SK-N-SH (cell line): Measurements from ENCODE around the gene RPA1. TPM values are rescaled to one million over a fixed set of nuclear protein-coding genes. Genes with fewer than 3 reads are reported as not detected.

ENCODE experiments used
- CTCF ChIA-PET: fragments of 300-600, 350-600 bp; formaldehyde crosslinking; extraction: SDS; loops from one replicate; lab custom pipeline; 2021; lab: Yijun Ruan, JAX
- POLR2A ChIA-PET: fragments of 350-600 bp; sonication (Branson Sonifier 250); formaldehyde crosslinking; extraction: SDS; loops from one replicate; lab custom pipeline; 2020; ENCODE audit warnings: antibody characterized with exemption, inconsistent platforms; lab: Yijun Ruan, JAX
- DNase-seq: peaks from one replicate; pipeline ENCODE4 v3.0.0; 2012
- H2AFZ ChIP-seq: fragments of 200-600 bp; sonication (generic); 2 replicates; pipeline ENCODE4 v1.8.1; 2016; ENCODE audit warnings: antibody characterized with exemption, mild to moderate bottlenecking, low read depth
- H3F3A ChIP-seq: fragments of 200-600 bp; sonication (generic); replicated peaks from 2 replicates; pipeline ENCODE3; 2016; ENCODE audit warnings: antibody characterized with exemption, mild to moderate bottlenecking; ENCODE audit not compliant: insufficient read depth
- H3K27ac ChIP-seq, 2 experiments: fragments of 200-500 bp in 1 of 2; fragments of 200-600 bp in 1 of 2; sonication (Bioruptor generic) in 1 of 2; sonication (generic), shearing (Covaris generic) in 1 of 2; 2 replicates each; pipeline versions ENCODE4 v1.5.1 to v1.6.1; 2014 to 2016; ENCODE audit warnings: low read depth in 2 of 2, inconsistent platforms in 1 of 2, low read length in 1 of 2, mild to moderate bottlenecking in 1 of 2, mixed read lengths in 1 of 2
- H3K27me3 ChIP-seq: fragments of 200-600 bp; sonication (generic), shearing (Covaris generic); 2 replicates; pipeline ENCODE4 v1.6.1; 2016; ENCODE audit warnings: mixed run types; ENCODE audit not compliant: insufficient read depth
- H3K36me3 ChIP-seq, 2 experiments: fragments of 200-500 bp in 1 of 2; fragments of 200-600 bp in 1 of 2; sonication (Bioruptor generic) in 1 of 2; sonication (generic) in 1 of 2; replicated peaks in 1 of 2; 2 replicates each; pipeline versions ENCODE3 to v1.5.1; 2014 to 2016; ENCODE audit warnings: low read length in 1 of 2, mild to moderate bottlenecking in 1 of 2; ENCODE audit not compliant: insufficient read depth in 2 of 2, control insufficient read depth in 1 of 2
- H3K4me1 ChIP-seq, 2 experiments: fragments of 200-500 bp in 1 of 2; fragments of 200-600 bp in 1 of 2; sonication (Bioruptor generic) in 1 of 2; sonication (generic), shearing (Covaris generic) in 1 of 2; 2 replicates each; pipeline versions ENCODE4 v1.5.1 to v1.6.1; 2014 to 2016; ENCODE audit warnings: low read depth in 1 of 2, low read length in 1 of 2, mixed run types in 1 of 2; ENCODE audit not compliant: insufficient read depth in 2 of 2, control insufficient read depth in 1 of 2
- H3K4me2 ChIP-seq: fragments of 200-600 bp; sonication (generic), shearing (Covaris generic); 2 replicates; pipeline ENCODE4 v1.6.1; 2017; ENCODE audit warnings: mixed run types
- H3K4me3 ChIP-seq, 2 experiments: fragments of 200-500 bp in 1 of 2; fragments of 200-600 bp in 1 of 2; sonication (Bioruptor generic) in 1 of 2; sonication (generic), shearing (Covaris generic) in 1 of 2; 2 replicates each; pipeline versions ENCODE4 v1.5.1 to v1.8.1; 2014 to 2016; ENCODE audit warnings: low read depth in 2 of 2, inconsistent platforms in 1 of 2, low read length in 1 of 2, mild to moderate bottlenecking in 1 of 2, mixed read lengths in 1 of 2, moderate library complexity in 1 of 2
- H3K79me2 ChIP-seq: fragments of 200-600 bp; sonication (generic); 2 replicates; pipeline ENCODE4 v1.8.1; 2017; ENCODE audit warnings: mild to moderate bottlenecking; ENCODE audit not compliant: insufficient read depth
- H3K9ac ChIP-seq: fragments of 200-600 bp; sonication (generic); 2 replicates; pipeline ENCODE4 v1.6.1; 2017; ENCODE audit warnings: mixed run types
- H3K9me2 ChIP-seq: fragments of 200-600 bp; sonication (generic); 2 replicates; pipeline ENCODE4 v1.6.1; 2017; ENCODE audit warnings: mixed run types
- H3K9me3 ChIP-seq: fragments of 200-600 bp; sonication (generic); 2 replicates; pipeline ENCODE4 v1.6.1; 2017; ENCODE audit warnings: mixed run types, mild to moderate bottlenecking, moderate library complexity
- H4K20me1 ChIP-seq: fragments of 200-600 bp; sonication (generic); 2 replicates; pipeline ENCODE4 v1.6.1; 2017; ENCODE audit warnings: mild to moderate bottlenecking, mixed run types; ENCODE audit not compliant: insufficient read depth
- ELF1 ChIP-seq: IDR thresholded peaks from 2 replicates; pipeline ENCODE4 v1.4.0; 2012
- FOXJ3 ChIP-seq: sonication (generic); formaldehyde crosslinking; IDR thresholded peaks from 2 replicates; pipeline ENCODE4 v1.5.1; 2020; ENCODE audit warnings: mild to moderate bottlenecking, missing genetic modification reagents
- FOXM1 ChIP-seq: IDR thresholded peaks from 2 replicates; pipeline ENCODE4 v1.4.0; 2012; ENCODE audit warnings: low read depth, mild to moderate bottlenecking
- IRF3 ChIP-seq: fragments of 150-350 bp; IDR thresholded peaks from 2 replicates; pipeline ENCODE4 v1.6.1; 2016; ENCODE audit warnings: mild to moderate bottlenecking, low read depth, low read length
- MXI1 ChIP-seq: IDR thresholded peaks from 2 replicates; pipeline ENCODE4 v1.6.1; 2012; ENCODE audit warnings: mild to moderate bottlenecking, low read depth, low read length, improper control_type of control experiment
- NFIC ChIP-seq: IDR thresholded peaks from 2 replicates; pipeline ENCODE4 v1.4.0; 2012; ENCODE audit warnings: borderline replicate concordance
- NRF1 ChIP-seq: IDR thresholded peaks from 2 replicates; pipeline ENCODE4 v1.6.1; 2012; ENCODE audit warnings: low read depth, mild to moderate bottlenecking, low read length
- SIN3A ChIP-seq: IDR thresholded peaks from 2 replicates; pipeline ENCODE4 v1.6.1; 2012; ENCODE audit warnings: low read depth, mild to moderate bottlenecking, low read length, moderate library complexity, borderline replicate concordance
- SMC3 ChIP-seq: IDR thresholded peaks from 2 replicates; pipeline ENCODE4 v1.6.1; 2012; ENCODE audit warnings: low read depth, low read length, improper control_type of control experiment
- TAF1 ChIP-seq: IDR thresholded peaks from 2 replicates; pipeline ENCODE4 v1.6.1; 2012; ENCODE audit warnings: low read depth, mild to moderate bottlenecking, low read length, moderate library complexity, borderline replicate concordance
- WGBS: methylation state at CpG from one replicate; pipeline ENCODE4 v1.1.6; 2017; ENCODE audit warnings: low lambda C conversion rate; 5-methylcytosine and 5-hydroxymethylcytosine counted together
- polyA plus RNA-seq, 3 experiments: library from polyadenylated mRNA; depleted of rRNA; stranded (reverse); fragments of >200 nt; gene quantifications; 2 replicates each; pipeline ENCODE4 v1.2.3, GENCODE V29; 2012
- TF ChIP-seq, protein P1 (sequence below): IDR thresholded peaks from 2 replicates; pipeline ENCODE4 v1.4.0; 2012; ENCODE audit warnings: low read depth, borderline replicate concordance
- TF ChIP-seq, protein P2 (sequence below): IDR thresholded peaks from 2 replicates; pipeline ENCODE4 v1.4.0; 2012; ENCODE audit warnings: low read depth, borderline replicate concordance
- TF ChIP-seq, protein P3 (sequence below): fragments of 200-600 bp; sonication (generic); IDR thresholded peaks from 2 replicates; pipeline ENCODE4 v1.6.1; 2017; ENCODE audit warnings: antibody characterized with exemption, mild to moderate bottlenecking, moderate library complexity
- TF ChIP-seq, protein P4 (sequence below): IDR thresholded peaks from 2 replicates; pipeline ENCODE4 v1.6.1; 2012; ENCODE audit warnings: mild to moderate bottlenecking, low read depth, low read length, moderate library complexity

Gene RPA1
- polyA plus RNA-seq, 1 of the 3 experiments (the other 2 are of a cell fraction) = 47.2 TPM

- Histone ChIP-seq H3K27me3 (no peaks in the 10 kb centered on the region), H3K9me2 (no peaks in the 10 kb centered on the region), H3K27ac (no peak overlapping the region), H3K9ac (no peak overlapping the region), H2AFZ (no peak overlapping the region), H3K4me2 (no peak overlapping the region), H3K79me2 (no peaks in the 10 kb centered on the region), H4K20me1 (no peaks in the 10 kb centered on the region), H3K36me3 (peaks cover 34 to 44% of the 10 kb centered on the region in 2 experiments), H3K4me1 (no peaks in the 10 kb centered on the region), H3F3A (no peaks in the 10 kb centered on the region), H3K9me3 (no peaks in the 10 kb centered on the region), H3K4me3 (no peak overlapping the region)
- no peak for DNase-seq
- CTCF ChIA-PET = no interaction called here
- POLR2A ChIA-PET = no interaction called here
- WGBS = 94% methylated on average over 12 of the region's 12 CpGs
- TF ChIP-seq, protein P1, sequence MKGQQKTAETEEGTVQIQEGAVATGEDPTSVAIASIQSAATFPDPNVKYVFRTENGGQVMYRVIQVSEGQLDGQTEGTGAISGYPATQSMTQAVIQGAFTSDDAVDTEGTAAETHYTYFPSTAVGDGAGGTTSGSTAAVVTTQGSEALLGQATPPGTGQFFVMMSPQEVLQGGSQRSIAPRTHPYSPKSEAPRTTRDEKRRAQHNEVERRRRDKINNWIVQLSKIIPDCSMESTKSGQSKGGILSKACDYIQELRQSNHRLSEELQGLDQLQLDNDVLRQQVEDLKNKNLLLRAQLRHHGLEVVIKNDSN = no peak
- TF ChIP-seq, protein P2, sequence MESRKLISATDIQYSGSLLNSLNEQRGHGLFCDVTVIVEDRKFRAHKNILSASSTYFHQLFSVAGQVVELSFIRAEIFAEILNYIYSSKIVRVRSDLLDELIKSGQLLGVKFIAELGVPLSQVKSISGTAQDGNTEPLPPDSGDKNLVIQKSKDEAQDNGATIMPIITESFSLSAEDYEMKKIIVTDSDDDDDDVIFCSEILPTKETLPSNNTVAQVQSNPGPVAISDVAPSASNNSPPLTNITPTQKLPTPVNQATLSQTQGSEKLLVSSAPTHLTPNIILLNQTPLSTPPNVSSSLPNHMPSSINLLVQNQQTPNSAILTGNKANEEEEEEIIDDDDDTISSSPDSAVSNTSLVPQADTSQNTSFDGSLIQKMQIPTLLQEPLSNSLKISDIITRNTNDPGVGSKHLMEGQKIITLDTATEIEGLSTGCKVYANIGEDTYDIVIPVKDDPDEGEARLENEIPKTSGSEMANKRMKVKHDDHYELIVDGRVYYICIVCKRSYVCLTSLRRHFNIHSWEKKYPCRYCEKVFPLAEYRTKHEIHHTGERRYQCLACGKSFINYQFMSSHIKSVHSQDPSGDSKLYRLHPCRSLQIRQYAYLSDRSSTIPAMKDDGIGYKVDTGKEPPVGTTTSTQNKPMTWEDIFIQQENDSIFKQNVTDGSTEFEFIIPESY = no peak
- TF ChIP-seq FOXJ3 (no peak), FOXM1 (no peak), SIN3A (no peak), SMC3 (no peak), NRF1 (no peak), TAF1 (no peak), NFIC (no peak), IRF3 (no peak), MXI1 (no peak), ELF1 (no peak)
- TF ChIP-seq, protein P3, sequence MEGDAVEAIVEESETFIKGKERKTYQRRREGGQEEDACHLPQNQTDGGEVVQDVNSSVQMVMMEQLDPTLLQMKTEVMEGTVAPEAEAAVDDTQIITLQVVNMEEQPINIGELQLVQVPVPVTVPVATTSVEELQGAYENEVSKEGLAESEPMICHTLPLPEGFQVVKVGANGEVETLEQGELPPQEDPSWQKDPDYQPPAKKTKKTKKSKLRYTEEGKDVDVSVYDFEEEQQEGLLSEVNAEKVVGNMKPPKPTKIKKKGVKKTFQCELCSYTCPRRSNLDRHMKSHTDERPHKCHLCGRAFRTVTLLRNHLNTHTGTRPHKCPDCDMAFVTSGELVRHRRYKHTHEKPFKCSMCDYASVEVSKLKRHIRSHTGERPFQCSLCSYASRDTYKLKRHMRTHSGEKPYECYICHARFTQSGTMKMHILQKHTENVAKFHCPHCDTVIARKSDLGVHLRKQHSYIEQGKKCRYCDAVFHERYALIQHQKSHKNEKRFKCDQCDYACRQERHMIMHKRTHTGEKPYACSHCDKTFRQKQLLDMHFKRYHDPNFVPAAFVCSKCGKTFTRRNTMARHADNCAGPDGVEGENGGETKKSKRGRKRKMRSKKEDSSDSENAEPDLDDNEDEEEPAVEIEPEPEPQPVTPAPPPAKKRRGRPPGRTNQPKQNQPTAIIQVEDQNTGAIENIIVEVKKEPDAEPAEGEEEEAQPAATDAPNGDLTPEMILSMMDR = no peak
- TF ChIP-seq, protein P4, sequence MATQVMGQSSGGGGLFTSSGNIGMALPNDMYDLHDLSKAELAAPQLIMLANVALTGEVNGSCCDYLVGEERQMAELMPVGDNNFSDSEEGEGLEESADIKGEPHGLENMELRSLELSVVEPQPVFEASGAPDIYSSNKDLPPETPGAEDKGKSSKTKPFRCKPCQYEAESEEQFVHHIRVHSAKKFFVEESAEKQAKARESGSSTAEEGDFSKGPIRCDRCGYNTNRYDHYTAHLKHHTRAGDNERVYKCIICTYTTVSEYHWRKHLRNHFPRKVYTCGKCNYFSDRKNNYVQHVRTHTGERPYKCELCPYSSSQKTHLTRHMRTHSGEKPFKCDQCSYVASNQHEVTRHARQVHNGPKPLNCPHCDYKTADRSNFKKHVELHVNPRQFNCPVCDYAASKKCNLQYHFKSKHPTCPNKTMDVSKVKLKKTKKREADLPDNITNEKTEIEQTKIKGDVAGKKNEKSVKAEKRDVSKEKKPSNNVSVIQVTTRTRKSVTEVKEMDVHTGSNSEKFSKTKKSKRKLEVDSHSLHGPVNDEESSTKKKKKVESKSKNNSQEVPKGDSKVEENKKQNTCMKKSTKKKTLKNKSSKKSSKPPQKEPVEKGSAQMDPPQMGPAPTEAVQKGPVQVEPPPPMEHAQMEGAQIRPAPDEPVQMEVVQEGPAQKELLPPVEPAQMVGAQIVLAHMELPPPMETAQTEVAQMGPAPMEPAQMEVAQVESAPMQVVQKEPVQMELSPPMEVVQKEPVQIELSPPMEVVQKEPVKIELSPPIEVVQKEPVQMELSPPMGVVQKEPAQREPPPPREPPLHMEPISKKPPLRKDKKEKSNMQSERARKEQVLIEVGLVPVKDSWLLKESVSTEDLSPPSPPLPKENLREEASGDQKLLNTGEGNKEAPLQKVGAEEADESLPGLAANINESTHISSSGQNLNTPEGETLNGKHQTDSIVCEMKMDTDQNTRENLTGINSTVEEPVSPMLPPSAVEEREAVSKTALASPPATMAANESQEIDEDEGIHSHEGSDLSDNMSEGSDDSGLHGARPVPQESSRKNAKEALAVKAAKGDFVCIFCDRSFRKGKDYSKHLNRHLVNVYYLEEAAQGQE = no peak
Observed at GRCh38 chr17:1872254-1872653, 42.4 kb downstream of the RPA1 start.
